Middle frontal gyrus (tissue), 1 donor: Measurements from ENCODE around the gene TMEM25.
"Not testable (repeated sequence)": the region's sequence is repeated elsewhere in the genome, so short reads cannot be mapped to it uniquely, and the experiment has no call there.

Experiments used
- DNase-seq: peaks from one replicate; pipeline ENCODE4 v3.0.0-alpha.2; 2015; ENCODE audit warnings: low spot score; ENCODE audit errors: extremely low spot score

TMEM25 gene

DNA sequence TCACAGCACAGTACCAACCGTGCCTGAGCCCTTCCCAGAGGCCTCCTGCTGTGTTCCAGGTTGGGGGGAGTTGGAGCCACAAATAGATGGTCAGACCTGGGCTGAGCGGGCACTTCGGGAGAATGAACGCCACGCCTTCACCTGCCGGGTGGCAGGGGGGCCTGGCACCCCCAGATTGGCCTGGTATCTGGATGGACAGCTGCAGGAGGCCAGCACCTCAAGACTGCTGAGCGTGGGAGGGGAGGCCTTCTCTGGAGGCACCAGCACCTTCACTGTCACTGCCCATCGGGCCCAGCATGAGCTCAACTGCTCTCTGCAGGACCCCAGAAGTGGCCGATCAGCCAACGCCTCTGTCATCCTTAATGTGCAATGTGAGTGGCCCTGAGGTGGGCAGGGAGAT lies 1.1 kb downstream of the TMEM25 start:
- DNase-seq, result no peak

DNA sequence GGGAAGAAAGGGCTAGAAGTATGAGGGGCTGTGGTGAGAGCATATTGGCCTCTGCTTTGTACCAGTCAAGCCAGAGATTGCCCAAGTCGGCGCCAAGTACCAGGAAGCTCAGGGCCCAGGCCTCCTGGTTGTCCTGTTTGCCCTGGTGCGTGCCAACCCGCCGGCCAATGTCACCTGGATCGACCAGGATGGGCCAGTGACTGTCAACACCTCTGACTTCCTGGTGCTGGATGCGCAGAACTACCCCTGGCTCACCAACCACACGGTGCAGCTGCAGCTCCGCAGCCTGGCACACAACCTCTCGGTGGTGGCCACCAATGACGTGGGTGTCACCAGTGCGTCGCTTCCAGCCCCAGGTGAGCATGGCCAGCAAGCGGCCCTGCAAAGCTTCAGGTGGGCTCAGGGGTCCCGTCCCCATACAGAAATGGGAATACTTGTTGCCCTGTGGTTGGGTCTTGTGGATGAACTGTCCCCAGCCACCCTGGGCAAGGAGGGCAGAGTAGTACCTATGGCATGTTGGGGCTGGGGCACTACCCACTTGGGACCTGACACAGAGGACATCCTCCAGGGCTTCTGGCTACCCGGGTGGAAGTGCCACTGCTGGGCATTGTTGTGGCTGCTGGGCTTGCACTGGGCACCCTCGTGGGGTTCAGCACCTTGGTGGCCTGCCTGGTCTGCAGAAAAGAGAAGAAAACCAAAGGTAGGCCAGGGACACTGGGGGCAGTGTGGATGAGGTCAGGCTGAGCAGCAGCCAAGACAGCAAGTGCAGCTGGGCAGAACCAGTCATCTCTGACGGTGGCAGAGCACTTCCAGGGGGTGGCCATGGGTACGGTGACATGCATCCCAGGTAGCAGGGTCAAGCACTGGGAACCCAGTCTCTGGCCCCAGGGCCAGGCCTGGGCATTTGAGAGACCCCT lies 2.1 kb downstream of the TMEM25 start:
- no peak for DNase-seq

DNA sequence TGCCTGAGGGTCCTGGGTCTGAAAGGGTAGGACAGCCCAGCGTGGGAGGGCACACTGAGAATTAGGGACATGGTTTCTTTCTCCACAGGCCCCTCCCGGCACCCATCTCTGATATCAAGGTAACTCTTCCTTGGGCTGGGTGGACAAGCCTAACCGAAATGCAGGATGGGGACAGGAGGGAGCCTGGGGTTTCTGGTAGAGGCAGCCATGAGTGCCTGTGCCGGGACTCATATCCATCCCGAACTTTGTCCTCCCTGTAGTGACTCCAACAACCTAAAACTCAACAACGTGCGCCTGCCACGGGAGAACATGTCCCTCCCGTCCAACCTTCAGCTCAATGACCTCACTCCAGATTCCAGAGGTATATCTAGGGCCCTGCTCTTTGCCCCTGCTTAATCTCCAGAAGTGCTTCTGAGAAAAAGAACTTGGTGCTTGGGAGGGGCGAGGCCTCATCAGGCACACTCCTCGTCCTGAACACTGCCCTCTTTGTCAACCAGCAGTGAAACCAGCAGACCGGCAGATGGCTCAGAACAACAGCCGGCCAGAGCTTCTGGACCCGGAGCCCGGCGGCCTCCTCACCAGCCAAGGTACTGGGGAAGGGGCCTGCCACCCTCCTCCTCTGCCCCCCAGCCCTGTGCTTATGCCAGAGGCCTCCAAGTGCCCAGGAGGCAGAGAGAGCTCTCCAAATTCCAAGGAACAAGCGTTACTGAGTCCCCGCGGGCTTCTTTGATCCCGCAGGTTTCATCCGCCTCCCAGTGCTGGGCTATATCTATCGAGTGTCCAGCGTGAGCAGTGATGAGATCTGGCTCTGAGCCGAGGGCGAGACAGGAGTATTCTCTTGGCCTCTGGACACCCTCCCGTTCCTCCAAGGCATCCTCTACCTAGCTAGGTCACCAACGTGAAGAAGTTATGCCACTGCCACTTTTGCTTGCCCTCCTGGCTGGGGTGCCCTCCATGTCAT lies 3.1 kb downstream of the TMEM25 start:
- DNase-seq, result no peak

DNA sequence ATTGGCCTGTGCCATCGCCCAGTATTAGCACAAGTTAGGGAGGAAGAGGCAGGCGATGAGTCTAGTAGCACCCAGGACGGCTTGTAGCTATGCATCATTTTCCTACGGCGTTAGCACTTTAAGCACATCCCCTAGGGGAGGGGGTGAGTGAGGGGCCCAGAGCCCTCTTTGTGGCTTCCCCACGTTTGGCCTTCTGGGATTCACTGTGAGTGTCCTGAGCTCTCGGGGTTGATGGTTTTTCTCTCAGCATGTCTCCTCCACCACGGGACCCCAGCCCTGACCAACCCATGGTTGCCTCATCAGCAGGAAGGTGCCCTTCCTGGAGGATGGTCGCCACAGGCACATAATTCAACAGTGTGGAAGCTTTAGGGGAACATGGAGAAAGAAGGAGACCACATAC lies 4.3 kb downstream of the TMEM25 start:
- DNase-seq, result no peak

DNA sequence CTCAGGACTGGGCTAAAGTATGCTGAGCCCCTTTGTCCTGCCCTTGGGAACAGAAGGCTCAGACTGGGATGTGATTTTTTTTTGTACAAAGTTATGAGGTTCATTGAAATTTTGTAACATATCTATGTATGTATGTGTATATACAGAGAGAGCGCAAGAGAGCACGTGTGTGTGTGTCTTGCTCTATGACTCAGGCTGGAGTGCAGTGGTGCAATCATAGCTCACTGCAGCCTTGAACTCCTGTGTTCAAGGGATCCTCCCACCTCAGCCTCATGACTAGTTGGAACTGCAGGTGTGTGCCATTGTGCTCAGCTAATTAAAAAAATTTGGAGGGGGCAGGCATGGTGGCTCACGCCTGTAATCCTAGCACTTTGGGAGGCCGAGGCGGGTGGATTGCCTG lies 5.7 kb downstream of the TMEM25 start:
- no peak for DNase-seq

DNA sequence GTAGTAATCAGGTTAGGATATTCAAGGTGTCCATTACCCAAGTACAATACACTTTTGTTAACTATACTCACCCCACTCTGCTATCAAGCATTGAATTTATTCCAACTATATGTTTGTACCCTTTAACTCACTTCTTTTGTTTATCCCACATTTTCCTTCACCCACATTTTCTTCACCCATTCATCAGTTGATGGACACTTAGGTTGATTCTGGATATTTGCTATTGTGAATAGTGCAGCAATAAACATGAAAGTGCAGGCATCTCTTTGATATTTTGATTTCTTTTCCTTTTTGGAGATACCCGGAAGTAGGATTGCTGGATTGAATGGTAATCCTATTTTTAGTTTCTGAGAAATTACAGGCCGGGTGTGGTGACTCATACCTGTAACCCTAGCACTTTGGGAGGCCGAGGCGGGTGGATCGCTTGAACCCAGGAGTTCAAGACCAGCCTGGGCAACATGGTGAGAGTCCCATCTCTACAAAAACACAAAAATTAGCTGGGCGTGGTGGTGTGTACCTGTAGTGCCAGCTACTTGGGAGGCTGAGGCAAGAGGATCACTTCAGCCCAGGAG lies 6.5 kb downstream of the TMEM25 start:
- DNase-seq, result no peak

DNA sequence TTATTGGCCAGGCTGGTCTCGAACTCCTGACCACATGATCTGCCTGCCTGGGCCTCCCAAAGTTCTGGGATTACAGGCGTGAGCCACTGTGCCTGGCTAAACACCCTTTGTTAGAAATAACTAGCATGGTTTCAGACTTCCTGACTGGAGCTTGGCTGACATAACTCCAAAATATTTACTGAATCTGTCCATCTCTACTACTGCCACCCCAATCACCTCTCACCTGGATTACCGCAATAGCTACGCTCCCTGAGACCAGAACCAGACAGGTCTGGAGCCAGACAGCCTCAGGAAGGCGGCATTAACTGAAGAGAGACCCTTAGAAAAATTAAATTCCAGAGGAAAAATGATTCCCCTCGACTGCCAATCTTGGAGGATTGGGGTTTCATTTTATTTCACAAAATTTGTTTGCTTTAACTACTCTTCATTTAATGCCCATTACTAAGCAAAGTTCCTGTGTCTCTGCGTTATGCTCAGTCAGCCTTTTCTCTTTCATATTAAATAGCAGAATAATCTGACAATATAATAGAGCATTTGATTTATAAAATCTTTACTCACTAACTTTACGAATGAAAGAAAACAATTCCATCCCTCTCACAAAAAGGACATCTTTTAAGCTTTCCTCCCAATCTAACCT lies 13.1 kb downstream of the TMEM25 start:
- DNase-seq, result no peak

DNA sequence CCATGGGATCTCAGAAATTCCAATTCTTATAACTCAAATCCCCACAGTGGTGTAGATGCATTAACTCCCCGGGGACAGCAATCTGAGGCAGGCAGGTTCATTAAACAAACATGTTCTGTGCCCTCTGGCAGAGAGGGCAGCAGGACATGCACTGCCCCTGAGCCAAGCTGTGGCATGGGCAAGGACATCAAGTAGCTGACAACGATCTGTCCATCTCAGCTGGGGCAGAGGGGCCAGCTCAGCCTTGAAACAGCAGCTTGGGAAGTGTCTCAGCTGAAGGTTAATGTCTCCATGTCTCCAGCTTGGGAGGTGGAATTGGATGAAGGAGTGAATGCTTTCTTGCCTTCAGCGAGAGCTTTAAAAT lies 13.6 kb downstream of the TMEM25 start:
- DNase-seq, result no peak

DNA sequence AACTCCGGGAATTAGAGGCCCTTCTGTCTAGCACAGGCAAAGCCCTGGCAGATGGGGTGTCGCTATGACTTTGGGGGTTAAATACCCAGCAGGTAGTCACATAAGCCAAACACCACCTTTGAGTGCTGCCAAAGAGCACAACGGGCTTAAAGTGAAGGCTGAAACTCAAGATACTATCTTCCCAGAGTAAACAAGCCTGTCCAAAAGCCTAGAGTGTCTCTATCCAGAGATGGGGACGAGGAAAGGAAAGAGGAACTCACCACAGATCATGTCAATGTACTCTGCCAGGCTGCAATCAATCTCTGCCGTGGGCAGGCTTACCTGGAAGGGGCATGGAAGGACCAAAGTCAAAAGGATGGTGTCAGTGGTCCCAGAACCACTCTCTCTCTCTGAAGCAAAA lies 14.5 kb downstream of the TMEM25 start:
- DNase-seq, result no peak

DNA sequence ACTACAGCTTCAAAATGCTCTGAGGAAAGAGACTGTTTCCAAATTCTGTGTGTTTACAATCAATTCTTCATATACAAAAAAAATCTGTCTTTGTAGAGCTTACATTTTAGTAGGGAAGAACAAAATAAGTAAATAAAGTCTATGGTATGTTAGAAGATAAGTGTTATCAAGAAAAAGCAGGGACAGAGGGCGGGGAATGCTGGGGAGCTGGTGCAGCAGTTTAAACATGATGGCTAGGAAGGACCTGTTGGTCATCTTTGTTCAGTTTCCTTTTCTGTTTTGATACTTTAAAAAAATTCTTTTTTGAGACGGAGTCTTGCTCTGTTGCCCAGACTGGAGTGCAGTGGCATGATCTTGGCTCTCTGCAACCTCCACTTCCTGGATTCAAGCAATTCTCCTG lies 16.1 kb downstream of the TMEM25 start:
- DNase-seq, result no peak

DNA sequence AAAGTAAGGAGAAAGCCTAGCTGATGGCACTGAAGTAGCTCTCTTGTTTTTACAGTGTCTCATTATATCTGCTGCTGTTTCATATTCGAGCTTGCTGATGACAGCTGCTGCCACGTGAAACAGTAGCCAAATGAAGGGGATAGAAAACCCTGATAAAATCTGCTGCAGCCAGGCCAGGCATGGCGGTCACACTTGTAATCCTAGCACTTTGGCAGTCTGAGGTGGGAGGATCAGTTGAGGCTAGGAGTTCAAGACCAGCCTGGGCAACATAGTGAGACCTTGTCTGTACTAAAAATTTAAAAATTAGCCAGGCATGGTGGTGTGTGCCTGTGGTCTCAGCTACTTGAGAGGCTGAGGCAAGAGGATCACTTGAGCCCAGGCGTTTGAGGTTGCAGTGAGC lies 21.3 kb downstream of the TMEM25 start:
- no peak for DNase-seq

DNA sequence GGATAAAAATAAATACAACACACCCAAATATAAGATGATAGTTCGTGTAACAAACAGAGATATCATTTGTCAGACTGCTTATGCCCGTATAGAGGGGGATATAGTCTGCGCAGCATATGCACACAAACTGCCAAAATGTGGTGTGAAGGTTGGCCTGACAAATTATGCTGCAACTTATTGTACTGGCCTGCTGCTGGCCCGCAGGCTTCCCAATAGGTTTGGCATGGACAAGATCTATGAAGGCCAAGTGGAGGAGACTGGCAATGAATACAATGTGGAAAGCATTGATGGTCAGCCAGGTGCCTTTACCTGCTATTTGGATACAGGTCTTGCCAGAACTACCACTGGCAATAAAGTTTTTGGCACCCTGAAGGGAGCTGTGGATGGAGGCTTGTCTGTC lies 29.8 kb downstream of the TMEM25 start:
- no peak for DNase-seq

DNA sequence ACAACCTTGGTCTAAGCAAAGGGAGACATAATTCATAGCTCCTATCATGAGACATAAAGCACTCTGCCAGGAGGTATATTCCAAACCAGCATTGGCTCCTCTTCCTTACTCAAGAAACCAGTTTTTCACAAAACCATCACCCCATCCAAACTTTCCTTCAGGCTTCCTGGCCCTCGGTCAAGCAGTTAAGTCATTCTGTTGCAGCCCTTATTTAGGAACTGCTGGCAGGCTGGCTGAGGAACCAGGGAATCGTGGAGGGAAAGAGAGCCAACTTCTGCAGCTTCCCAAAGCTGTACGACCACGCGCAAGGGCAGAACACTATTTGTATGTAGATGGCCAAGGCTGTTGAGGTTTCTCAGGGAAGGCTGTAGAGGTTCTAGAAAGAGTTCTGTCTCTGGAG lies 34.1 kb downstream of the TMEM25 start:
- no peak for DNase-seq

DNA sequence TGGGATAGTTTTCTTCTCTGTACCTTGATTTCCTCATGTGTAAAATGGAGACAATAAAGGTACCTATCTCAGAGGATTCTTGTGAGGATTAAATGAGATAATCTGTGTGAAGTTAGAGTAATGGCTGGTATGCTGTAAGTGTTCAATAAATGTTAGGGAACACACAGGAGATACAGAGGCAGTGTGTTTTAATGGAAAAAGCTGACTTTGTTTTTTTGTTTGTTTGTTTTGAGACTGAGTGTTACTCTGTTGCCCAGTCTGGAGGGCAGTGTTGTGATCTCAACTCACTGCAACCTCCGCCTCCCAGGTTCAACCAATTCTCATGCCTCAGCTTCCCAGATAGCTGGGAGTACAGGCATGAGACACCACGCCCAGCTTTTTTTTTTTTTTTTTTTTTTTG lies 38.7 kb downstream of the TMEM25 start:
- DNase-seq, result no peak

DNA sequence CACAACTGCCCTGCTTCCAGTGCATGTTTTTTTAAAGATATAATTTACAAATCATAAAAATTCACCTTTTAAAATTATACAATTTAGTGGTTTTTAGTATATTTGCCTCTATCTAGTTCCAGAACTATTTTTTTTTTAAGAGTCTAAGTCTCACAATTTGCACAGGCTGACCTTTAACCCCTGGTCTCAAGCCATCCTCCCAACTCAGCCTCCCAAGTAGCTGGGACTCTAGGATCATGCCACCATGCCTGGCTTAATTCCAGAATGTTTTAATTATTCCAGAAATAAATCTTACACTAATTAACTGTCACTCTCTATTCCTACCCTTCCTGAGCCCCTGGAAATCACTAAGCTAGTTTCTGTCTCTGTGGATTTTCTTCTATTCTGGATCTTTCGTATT lies 39.8 kb downstream of the TMEM25 start:
- no peak for DNase-seq

DNA sequence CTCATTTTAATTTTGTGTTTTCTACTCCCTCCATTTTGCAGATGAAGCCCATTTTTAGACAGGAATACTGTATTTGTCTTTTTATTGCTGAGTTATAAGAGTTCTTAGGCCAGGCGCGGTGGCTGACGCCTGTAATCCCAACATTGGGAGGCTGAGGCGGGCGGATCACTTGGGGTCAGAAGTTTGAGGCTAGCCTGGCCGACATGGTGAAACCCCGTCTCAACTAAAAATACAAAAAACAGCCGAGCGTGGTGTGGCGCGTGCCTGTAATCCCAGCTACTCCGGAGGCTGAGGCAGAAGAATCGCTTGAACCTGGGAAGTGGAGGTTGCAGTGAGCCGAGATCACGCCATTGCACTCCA lies 40.7 kb downstream of the TMEM25 start:
- not testable (repeated sequence) for DNase-seq

DNA sequence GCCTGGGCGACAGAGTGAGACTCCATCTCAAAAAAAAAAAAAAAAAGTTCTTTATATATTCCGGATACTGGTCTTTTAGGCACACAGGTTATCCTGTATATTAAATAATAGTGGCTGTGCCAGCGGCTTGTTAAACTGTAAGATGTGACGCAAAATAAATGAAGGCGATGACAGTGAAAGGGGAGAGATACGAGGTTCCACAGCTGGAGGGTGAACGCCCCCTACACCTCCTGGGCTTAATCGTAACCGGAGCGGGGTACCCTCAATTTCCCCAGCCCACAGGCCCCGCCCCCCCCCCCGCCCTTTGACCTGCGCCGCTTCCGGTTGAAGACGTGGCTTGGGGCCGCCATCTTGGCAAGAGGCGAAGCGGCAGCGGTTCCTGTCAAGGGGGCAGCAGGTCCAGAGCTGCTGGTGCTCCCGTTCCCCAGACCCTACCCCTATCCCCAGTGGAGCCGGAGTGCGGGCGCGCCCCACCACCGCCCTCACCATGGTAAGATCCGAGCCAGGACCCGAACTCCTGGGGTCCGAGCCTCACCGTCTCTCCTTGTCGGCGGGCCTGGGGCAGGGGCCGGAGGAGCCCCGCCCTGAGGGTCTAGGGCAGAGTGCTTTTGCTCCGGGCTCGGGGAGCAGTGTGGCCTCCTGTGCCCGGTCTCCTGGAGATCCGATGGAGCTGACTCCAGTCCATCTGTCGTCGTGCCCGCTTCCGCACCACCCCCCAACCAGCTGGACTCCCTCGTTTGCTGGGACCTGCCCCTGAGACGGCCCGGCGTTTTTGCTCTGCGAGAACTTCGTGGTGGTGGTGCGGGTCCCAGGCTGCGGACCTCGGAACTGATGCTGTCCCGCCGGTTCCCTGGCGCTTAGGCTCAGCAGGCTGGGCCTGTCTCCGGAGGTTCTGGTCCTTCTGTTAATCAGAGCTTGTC lies 41.3 kb downstream of the TMEM25 start, which contains the start of gene ARCN1:
TSS of gene ARCN1 (plus strand) at position 349 of the 920 bp plus-strand sequence. CDS start at position 488, 139 bp downstream.
- DNase-seq, result peak; percentile 44

DNA sequence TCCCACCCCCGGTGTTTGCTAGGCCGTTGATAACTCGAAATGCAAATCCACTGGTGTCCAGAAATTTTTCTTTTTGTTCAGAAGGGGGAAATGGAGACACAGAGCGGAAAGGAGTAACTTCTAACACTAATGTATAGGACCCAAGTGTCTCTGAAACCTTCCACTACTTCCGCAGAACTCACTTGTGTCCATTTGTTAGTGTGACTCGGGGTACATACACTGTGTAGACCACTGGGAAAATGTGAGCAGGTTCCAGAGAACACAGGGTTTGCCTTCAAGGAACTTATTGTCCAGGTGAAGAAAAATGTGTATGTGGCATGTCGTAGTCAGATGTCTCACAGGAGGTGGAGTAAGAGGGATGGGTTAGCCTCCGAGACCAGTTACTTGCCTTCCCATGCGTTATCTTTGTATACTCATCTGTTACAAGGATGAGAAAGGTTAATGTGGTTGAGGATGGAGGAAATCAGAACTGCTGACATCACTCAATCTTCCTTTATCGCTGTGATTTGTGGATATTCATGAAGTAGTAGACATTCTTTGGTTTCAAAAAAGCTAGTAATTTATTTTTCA lies 42.1 kb downstream of the TMEM25 start:
- DNase-seq, result no peak

DNA sequence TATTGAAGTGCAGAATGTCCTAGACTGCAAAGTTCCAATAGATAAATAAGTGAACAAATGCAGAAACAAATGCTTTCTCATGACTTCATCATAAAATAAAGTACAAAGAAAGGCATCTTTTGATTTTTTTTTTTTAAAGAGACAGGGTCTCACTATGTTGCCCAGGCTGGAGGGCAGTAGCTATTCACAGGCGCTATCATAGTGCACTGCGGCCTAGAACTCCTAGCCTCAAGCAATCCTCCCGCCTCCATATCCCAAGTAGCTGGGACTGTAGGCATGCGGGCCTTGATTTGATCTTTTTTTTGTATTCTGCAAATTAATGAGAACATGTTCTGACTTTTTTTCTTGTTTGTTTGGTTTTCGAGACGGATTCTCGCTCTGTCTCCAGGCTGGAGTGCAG lies 43.6 kb downstream of the TMEM25 start:
- no peak for DNase-seq

DNA sequence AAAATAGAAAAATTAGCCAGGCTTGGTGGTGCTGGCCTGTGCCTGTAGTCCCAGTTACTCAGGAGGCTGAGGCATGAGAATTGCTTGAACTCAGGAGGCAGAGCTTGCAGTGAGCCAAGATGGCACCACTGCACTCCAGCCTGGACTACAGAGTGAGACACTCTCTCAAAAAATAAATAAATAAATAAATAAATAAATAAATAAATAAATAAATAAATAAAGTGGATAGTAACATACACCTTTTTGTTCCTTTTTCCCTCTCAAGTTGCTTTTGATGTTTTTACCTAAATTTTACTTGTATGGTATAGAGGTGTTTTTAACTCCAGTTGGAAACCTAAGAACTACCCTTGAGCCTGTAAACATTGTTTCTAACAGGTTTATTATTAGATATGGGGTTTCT lies 47.0 kb downstream of the TMEM25 start:
- DNase-seq, result not testable (repeated sequence)
